ENCODE measurements around the gene SBK1.

The SBK1 gene

GRCh38 chr16:28311413-28311812 lies 19.1 kb downstream of the SBK1 start:
- TF ChIP-seq CTCF (IDR thresholded peaks at IDR 0.05; ENCODE audit: low read depth, low read length, missing control alignments), result no peak
- H3K4me3 ChIP-seq (replicated peaks; ENCODE audit: low read depth, low read length), result no peak overlapping the region
- no peak for DNase-seq (ENCODE audit: extremely low read depth, low read depth)

- H3K4me3 ChIP-seq (replicated peaks; ENCODE audit: low read depth, low read length), result no peak overlapping the region
- DNase-seq (ENCODE audit: extremely low read depth, low read depth), result no peak
- TF ChIP-seq CTCF (IDR thresholded peaks at IDR 0.05; ENCODE audit: low read depth, low read length, missing control alignments), result no peak
Measured at GRCh38 chr16:28311913-28312312, 19.6 kb downstream of the SBK1 start.

GRCh38 chr16:28312327-28312726 lies 20.0 kb downstream of the SBK1 start:
- DNase-seq (ENCODE audit: extremely low read depth, low read depth), result no peak
- no peak overlapping the region for H3K4me3 ChIP-seq (replicated peaks; ENCODE audit: low read depth, low read length)
- TF ChIP-seq CTCF (IDR thresholded peaks at IDR 0.05; ENCODE audit: low read depth, low read length, missing control alignments), result no peak

- no peak overlapping the region for H3K4me3 ChIP-seq (replicated peaks; ENCODE audit: low read depth, low read length)
- DNase-seq (ENCODE audit: extremely low read depth, low read depth), result no peak
- no peak for TF ChIP-seq CTCF (IDR thresholded peaks at IDR 0.05; ENCODE audit: low read depth, low read length, missing control alignments)
Measured at GRCh38 chr16:28313587-28313986, 21.3 kb downstream of the SBK1 start.

GRCh38 chr16:28316054-28316453 lies 23.7 kb downstream of the SBK1 start:
- no peak overlapping the region for H3K4me3 ChIP-seq (replicated peaks; ENCODE audit: low read depth, low read length)
- no peak for DNase-seq (ENCODE audit: extremely low read depth, low read depth)
- TF ChIP-seq CTCF (IDR thresholded peaks at IDR 0.05; ENCODE audit: low read depth, low read length, missing control alignments), result no peak

GRCh38 chr16:28317040-28317880 lies 24.9 kb downstream of the SBK1 start:
- DNase-seq (ENCODE audit: extremely low read depth, low read depth), result no peak
- TF ChIP-seq CTCF (IDR thresholded peaks at IDR 0.05; ENCODE audit: low read depth, low read length, missing control alignments), result peak; percentile 87
- H3K4me3 ChIP-seq (replicated peaks; ENCODE audit: low read depth, low read length), result no peak overlapping the region

Measured in HFF-Myc (cell line).